ENCODE measurements around the gene SERPINE1.

DNA sequence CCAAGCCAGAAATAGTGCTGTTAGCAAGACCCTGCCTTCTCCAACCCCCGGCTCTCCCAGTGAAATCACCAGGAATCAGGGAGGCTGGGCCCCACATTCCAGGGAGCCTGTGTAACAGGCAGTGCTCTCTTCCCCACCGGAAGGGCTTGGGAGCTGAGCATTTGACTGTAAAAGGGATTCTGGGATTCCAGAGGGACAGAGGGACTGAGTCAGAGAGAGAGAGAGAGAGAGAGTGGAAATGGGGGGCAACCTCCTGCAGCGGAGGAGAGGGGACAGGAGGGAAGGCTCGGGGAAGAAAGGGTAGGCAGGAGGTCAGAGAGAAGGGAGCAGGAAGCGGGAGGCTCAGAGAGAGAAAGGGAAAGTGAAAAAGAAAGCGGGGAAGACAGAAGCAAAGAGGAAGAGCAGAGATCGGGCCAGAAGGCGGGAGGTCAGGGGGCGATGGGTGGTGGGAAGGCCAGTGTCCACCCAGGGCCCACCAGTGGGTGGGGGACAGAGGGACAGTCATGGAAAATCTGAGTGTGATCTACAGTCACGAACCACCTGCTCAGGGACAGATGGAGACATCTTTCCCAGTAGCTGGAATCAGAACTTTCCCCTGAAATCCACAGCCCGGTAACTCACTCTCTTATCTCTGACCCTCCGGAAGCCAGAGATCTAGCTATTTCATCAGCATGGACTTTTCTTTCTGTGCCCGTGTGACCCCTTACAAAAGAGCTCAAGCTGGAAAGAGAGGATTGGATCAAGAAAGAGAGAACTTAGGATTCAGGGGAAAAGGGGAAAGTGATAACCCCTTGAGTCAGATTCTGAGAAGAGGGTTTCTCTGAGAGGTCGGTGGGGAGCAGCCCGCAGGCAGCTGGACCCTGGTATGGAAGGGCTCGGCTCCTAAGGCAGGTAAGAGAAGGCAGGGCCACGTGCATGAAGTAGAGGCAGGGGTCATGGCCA, 4.6 kb upstream of the SERPINE1 start:
- TF ChIP-seq, protein P1, sequence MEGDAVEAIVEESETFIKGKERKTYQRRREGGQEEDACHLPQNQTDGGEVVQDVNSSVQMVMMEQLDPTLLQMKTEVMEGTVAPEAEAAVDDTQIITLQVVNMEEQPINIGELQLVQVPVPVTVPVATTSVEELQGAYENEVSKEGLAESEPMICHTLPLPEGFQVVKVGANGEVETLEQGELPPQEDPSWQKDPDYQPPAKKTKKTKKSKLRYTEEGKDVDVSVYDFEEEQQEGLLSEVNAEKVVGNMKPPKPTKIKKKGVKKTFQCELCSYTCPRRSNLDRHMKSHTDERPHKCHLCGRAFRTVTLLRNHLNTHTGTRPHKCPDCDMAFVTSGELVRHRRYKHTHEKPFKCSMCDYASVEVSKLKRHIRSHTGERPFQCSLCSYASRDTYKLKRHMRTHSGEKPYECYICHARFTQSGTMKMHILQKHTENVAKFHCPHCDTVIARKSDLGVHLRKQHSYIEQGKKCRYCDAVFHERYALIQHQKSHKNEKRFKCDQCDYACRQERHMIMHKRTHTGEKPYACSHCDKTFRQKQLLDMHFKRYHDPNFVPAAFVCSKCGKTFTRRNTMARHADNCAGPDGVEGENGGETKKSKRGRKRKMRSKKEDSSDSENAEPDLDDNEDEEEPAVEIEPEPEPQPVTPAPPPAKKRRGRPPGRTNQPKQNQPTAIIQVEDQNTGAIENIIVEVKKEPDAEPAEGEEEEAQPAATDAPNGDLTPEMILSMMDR (IDR thresholded peaks at IDR 0.05; ENCODE audit: borderline replicate concordance, extremely low read depth, low read length, poor library complexity, severe bottlenecking): no peak
- TF ChIP-seq EZH2 (IDR thresholded peaks at IDR 0.05; ENCODE audit: borderline replicate concordance, low read depth, low read length, severe bottlenecking): no peak
